Fibroblast of villous mesenchyme (primary cell): ENCODE results near the gene TECR. TPM values are rescaled to one million over a fixed set of nuclear protein-coding genes. Genes with fewer than 3 reads are reported as not detected.

Source experiments
- DNase-seq: peaks from one replicate; pipeline ENCODE4 v3.0.0-alpha.2; 2010; ENCODE audit warnings: low read depth
- H3K4me3 ChIP-seq: 2 replicates; pipeline ENCODE4 v1.5.1; 2011; ENCODE audit warnings: low read depth, mild to moderate bottlenecking, low read length
- CTCF ChIP-seq: IDR thresholded peaks from 2 replicates; pipeline ENCODE4 v1.5.1; 2012; ENCODE audit warnings: low read depth, mild to moderate bottlenecking, low read length; ENCODE audit not compliant: insufficient read depth
- total RNA-seq: library from RNA; depleted of rRNA; stranded (reverse); fragments of >200 nt; gene quantifications from 2 replicates; pipeline ENCODE4 v1.2.3, GENCODE V29; 2012

TECR gene
- total RNA-seq, 1 donor = 32.0 TPM

GRCh38 chr19:14558370-14559066 lies 29.1 kb downstream of the TECR start:
- no peak overlapping the region for H3K4me3 ChIP-seq
- no peak for TF ChIP-seq CTCF
- no peak for DNase-seq

GRCh38 chr19:14559916-14560775 lies 30.8 kb downstream of the TECR start:
- no peak for TF ChIP-seq CTCF
- H3K4me3 ChIP-seq = no peak overlapping the region
- no peak for DNase-seq

GRCh38 chr19:14560776-14561108 lies 31.3 kb downstream of the TECR start:
- no peak for TF ChIP-seq CTCF
- DNase-seq = no peak
- no peak overlapping the region for H3K4me3 ChIP-seq

- DNase-seq = no peak
- H3K4me3 ChIP-seq = no peak overlapping the region
- no peak for TF ChIP-seq CTCF
Measured at GRCh38 chr19:14561249-14561648, 31.9 kb downstream of the TECR start.

GRCh38 chr19:14561847-14562351 lies 32.5 kb downstream of the TECR start:
- no peak for TF ChIP-seq CTCF
- H3K4me3 ChIP-seq = no peak overlapping the region
- peak; percentile 36 for DNase-seq

- no peak for TF ChIP-seq CTCF
- no peak overlapping the region for H3K4me3 ChIP-seq
- no peak for DNase-seq
Measured at GRCh38 chr19:14562660-14563589, 33.5 kb downstream of the TECR start.
